T-helper 1 cell treated with Interleukin-12 subunit alpha and Interleukin-12 subunit beta and Interleukin-4 antibody, amounts not matched to agents 30 μg/mL and 1 μg/mL, for 36 hours (primary cell): ENCODE data around the gene NRM.

Source experiments
- H3K27ac Mint-ChIP-seq: one replicate; pipeline ENCODE4 v1.8.0; 2021; ENCODE audit warnings: mild to moderate bottlenecking, mixed read lengths
- H3K27me3 Mint-ChIP-seq: one replicate; pipeline ENCODE4 v1.8.0; 2021; ENCODE audit warnings: low read depth, mixed read lengths
- H3K36me3 Mint-ChIP-seq: one replicate; pipeline ENCODE4 v1.8.0; 2021; ENCODE audit warnings: low read depth, mixed read lengths
- H3K4me1 Mint-ChIP-seq: one replicate; pipeline ENCODE4 v1.8.0; 2021; ENCODE audit warnings: low read depth, mixed read lengths
- H3K4me3 Mint-ChIP-seq: one replicate; pipeline ENCODE4 v1.8.0; 2021; ENCODE audit warnings: mild to moderate bottlenecking, moderate library complexity, mixed read lengths
- H3K9me3 Mint-ChIP-seq: one replicate; pipeline ENCODE4 v1.8.0; 2021; ENCODE audit warnings: mixed read lengths

NRM gene

GRCh38 chr6:30645989-30646388 lies 44.8 kb downstream of the NRM start:
- Mint-ChIP-seq H3K36me3 (peaks cover 13% of the 10 kb centered on the region), H3K27me3 (no peaks in the 10 kb centered on the region), H3K4me3 (peak overlapping the region; percentile 81), H3K4me1 (peaks cover 23% of the 10 kb centered on the region), H3K27ac (peak overlapping the region; percentile 33), H3K9me3 (no peaks in the 10 kb centered on the region)

- Mint-ChIP-seq H3K27me3 (no peaks in the 10 kb centered on the region), H3K4me3 (no peak overlapping the region), H3K36me3 (peaks cover 15% of the 10 kb centered on the region), H3K9me3 (no peaks in the 10 kb centered on the region), H3K27ac (no peak overlapping the region), H3K4me1 (peaks cover 22% of the 10 kb centered on the region)
These were observed 46.0 kb downstream of the NRM start for GRCh38 chr6:30644769-30645168.

GRCh38 chr6:30643656-30644055 lies 47.1 kb downstream of the NRM start:
- Mint-ChIP-seq H3K9me3 (no peaks in the 10 kb centered on the region), H3K4me3 (no peak overlapping the region), H3K4me1 (peaks cover 20% of the 10 kb centered on the region), H3K27ac (no peak overlapping the region), H3K27me3 (no peaks in the 10 kb centered on the region), H3K36me3 (peaks cover 15% of the 10 kb centered on the region)

GRCh38 chr6:30641048-30641447 lies 49.7 kb downstream of the NRM start:
- peaks cover 11% of the 10 kb centered on the region for H3K36me3 Mint-ChIP-seq
- peaks cover 11% of the 10 kb centered on the region for H3K4me1 Mint-ChIP-seq
- no peaks in the 10 kb centered on the region for H3K27me3 Mint-ChIP-seq
- peak overlapping the region; percentile 62 for H3K27ac Mint-ChIP-seq
- no peaks in the 10 kb centered on the region for H3K9me3 Mint-ChIP-seq
- no peak overlapping the region for H3K4me3 Mint-ChIP-seq

GRCh38 chr6:30640481-30640880 lies 50.3 kb downstream of the NRM start:
- no peaks in the 10 kb centered on the region for H3K27me3 Mint-ChIP-seq
- no peak overlapping the region for H3K27ac Mint-ChIP-seq
- H3K4me3 Mint-ChIP-seq = no peak overlapping the region
- H3K9me3 Mint-ChIP-seq = no peaks in the 10 kb centered on the region
- peaks cover 11% of the 10 kb centered on the region for H3K4me1 Mint-ChIP-seq
- peaks cover 7% of the 10 kb centered on the region for H3K36me3 Mint-ChIP-seq
